Measurements from ENCODE around the gene FAM184A. TPM values are rescaled to one million over a fixed set of nuclear protein-coding genes. Genes with fewer than 3 reads are reported as not detected.

The FAM184A gene
- total RNA-seq, 3 donors from 2014 or later, result 0.60 to 3.4 (median 0.87) TPM

- TF ChIP-seq CTCF (IDR thresholded peaks at IDR 0.05), result no peak
- DNase-seq (no peak), ATAC-seq (no peak)
- Histone ChIP-seq H3K4me3 (no peak overlapping the region), H3K4me1 (ENCODE audit: low read depth) (peaks cover 9% of the 10 kb centered on the region), H3K9me3 (no peaks in the 10 kb centered on the region), H3K36me3 (ENCODE audit: low read depth) (no peaks in the 10 kb centered on the region)
- intact Hi-C loops (cut with DNase I, micrococcal nuclease), result no loop called here
Measured at GRCh38 chr6:118931436-118931835, 147.0 kb downstream of the FAM184A start.

- H3K9me3 ChIP-seq, result no peaks in the 10 kb centered on the region
- no peaks in the 10 kb centered on the region for H3K36me3 ChIP-seq (ENCODE audit: low read depth)
- no peak for DNase-seq
- no peak overlapping the region for H3K4me3 ChIP-seq
- intact Hi-C loops (cut with DNase I, micrococcal nuclease), result no loop called here
- no peak for ATAC-seq
- H3K4me1 ChIP-seq (ENCODE audit: low read depth), result peaks cover 5% of the 10 kb centered on the region
- no peak for TF ChIP-seq CTCF (IDR thresholded peaks at IDR 0.05)
Measured at GRCh38 chr6:118930680-118931079, 147.8 kb downstream of the FAM184A start.

GRCh38 chr6:118923035-118923434 lies 155.4 kb downstream of the FAM184A start:
- no peak for TF ChIP-seq CTCF (IDR thresholded peaks at IDR 0.05)
- Histone ChIP-seq H3K9me3 (no peaks in the 10 kb centered on the region), H3K36me3 (ENCODE audit: low read depth) (no peaks in the 10 kb centered on the region), H3K4me1 (ENCODE audit: low read depth) (no peaks in the 10 kb centered on the region), H3K4me3 (no peak overlapping the region)
- intact Hi-C loops (cut with DNase I, micrococcal nuclease), result no loop called here
- ATAC-seq, result no peak
- DNase-seq, result no peak

DNA sequence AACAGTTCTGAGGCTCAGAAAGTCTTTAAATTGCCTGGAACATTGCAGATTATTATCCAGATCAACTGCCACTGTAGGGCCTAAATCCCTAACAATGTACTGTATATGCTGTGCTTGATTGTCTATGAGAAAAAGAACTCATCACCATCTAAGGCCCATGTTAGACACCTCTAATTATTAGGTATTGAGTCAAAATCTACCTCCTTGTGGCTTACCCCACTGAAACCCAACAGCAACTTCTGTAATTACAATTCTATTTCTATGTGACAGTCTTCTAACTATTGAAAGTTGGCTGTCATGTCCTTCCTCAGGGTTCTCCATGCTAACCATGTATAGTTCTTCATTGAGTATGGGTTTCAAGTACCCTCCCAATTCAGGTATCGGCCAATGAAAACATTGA lies 157.4 kb downstream of the FAM184A start:
- intact Hi-C loops (cut with DNase I, micrococcal nuclease), result no loop called here
- Histone ChIP-seq H3K36me3 (ENCODE audit: low read depth) (no peaks in the 10 kb centered on the region), H3K9me3 (no peaks in the 10 kb centered on the region), H3K4me3 (no peak overlapping the region), H3K4me1 (ENCODE audit: low read depth) (no peaks in the 10 kb centered on the region)
- ATAC-seq (no peak), DNase-seq (no peak)
- TF ChIP-seq CTCF (IDR thresholded peaks at IDR 0.05), result no peak

GRCh38 chr6:118918329-118918725 lies 160.1 kb downstream of the FAM184A start:
- no peak for TF ChIP-seq CTCF (IDR thresholded peaks at IDR 0.05)
- intact Hi-C loops (cut with DNase I, micrococcal nuclease), result no loop called here
- H3K36me3 ChIP-seq (ENCODE audit: low read depth), result no peaks in the 10 kb centered on the region

More at GRCh38 chr6:118918329-118918725, 160.1 kb downstream of the FAM184A start:
- no peaks in the 10 kb centered on the region for H3K4me1 ChIP-seq (ENCODE audit: low read depth)
- ATAC-seq (no peak), DNase-seq (no peak)
- H3K9me3 ChIP-seq, result no peaks in the 10 kb centered on the region
- no peak overlapping the region for H3K4me3 ChIP-seq
